T-helper 1 cell treated with Interleukin-12 subunit alpha and Interleukin-12 subunit beta and Interleukin-4 antibody, amounts not matched to agents 30 μg/mL and 1 μg/mL, for 36 hours (primary cell): ENCODE results near the gene GADL1.

ENCODE experiments used
- H3K27ac Mint-ChIP-seq: one replicate; pipeline ENCODE4 v1.8.0; 2021; ENCODE audit warnings: mild to moderate bottlenecking, mixed read lengths
- H3K27me3 Mint-ChIP-seq: one replicate; pipeline ENCODE4 v1.8.0; 2021; ENCODE audit warnings: low read depth, mixed read lengths
- H3K36me3 Mint-ChIP-seq: one replicate; pipeline ENCODE4 v1.8.0; 2021; ENCODE audit warnings: low read depth, mixed read lengths
- H3K4me1 Mint-ChIP-seq: one replicate; pipeline ENCODE4 v1.8.0; 2021; ENCODE audit warnings: low read depth, mixed read lengths
- H3K4me3 Mint-ChIP-seq: one replicate; pipeline ENCODE4 v1.8.0; 2021; ENCODE audit warnings: mild to moderate bottlenecking, moderate library complexity, mixed read lengths
- H3K9me3 Mint-ChIP-seq: one replicate; pipeline ENCODE4 v1.8.0; 2021; ENCODE audit warnings: mixed read lengths

The GADL1 gene

GRCh38 chr3:30811151-30811795 lies 83.2 kb downstream of the GADL1 start:
- Mint-ChIP-seq H3K36me3 (no peaks in the 10 kb centered on the region), H3K4me1 (peaks cover 2% of the 10 kb centered on the region), H3K27ac (no peak overlapping the region), H3K27me3 (peaks cover 4% of the 10 kb centered on the region), H3K9me3 (no peaks in the 10 kb centered on the region), H3K4me3 (no peak overlapping the region)

DNA sequence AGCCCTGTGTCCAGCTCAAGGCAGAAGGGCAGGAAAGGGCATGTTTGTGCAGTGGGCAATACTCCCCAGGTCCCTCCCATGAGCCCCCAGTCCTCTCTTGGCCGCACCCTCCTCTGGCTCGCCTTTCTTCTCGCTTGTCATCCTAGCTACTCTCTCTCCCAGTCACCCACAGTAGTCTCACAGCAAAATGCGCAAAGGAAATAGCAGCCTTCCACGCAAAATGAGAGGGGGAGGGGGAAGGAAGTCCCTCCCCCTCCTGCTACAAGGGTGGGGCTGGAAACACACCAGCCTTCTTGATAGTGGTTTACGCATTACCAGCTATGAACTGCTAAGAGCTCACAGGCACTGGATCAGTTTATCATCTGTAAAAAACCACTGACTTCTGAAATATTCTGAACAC lies 83.8 kb downstream of the GADL1 start:
- Mint-ChIP-seq H3K36me3 (no peaks in the 10 kb centered on the region), H3K4me1 (peaks cover 2% of the 10 kb centered on the region), H3K9me3 (no peaks in the 10 kb centered on the region), H3K27me3 (peaks cover 4% of the 10 kb centered on the region), H3K4me3 (no peak overlapping the region), H3K27ac (no peak overlapping the region)

DNA sequence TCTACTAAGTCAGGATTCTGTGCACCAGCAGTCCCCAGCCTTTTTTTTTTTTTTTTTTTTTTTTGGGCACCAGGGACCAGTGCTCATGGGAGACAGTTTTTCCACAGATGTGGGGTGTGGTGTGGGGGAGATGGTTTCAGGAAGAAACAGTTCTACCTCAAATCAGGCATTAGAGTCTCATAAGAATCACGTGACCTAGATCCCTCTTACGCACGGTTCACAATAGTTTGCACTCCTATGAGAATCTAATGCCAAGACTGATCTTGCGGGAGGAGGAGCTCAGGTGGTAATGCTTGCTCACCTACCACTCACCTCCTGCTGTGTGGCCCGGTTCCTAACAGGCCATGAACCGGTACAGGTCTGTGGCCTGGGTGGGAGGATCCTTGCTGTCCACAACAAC lies 88.8 kb downstream of the GADL1 start:
- Mint-ChIP-seq H3K27ac (no peak overlapping the region), H3K27me3 (peaks cover 4% of the 10 kb centered on the region), H3K9me3 (no peaks in the 10 kb centered on the region), H3K36me3 (no peaks in the 10 kb centered on the region), H3K4me3 (no peak overlapping the region), H3K4me1 (peaks cover 1% of the 10 kb centered on the region)

DNA sequence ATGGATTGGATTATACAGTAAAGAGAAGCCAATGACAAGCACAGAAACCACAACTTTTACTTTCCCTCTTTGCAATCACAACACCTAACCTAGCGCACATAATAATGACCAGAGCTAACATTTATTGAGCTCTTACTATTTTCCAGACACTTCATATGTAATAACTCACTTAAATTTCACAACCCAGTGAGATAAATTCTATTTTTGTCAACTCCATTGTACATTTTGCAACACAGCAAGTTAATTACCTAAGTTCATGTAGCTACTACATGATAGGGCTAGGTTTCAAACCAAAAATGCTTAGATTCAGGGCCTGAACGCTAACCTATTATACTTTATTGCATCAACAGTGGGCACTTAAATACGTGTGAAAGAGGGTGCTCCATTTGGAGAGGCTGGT lies 89.5 kb downstream of the GADL1 start:
- H3K4me3 Mint-ChIP-seq: no peak overlapping the region
- no peaks in the 10 kb centered on the region for H3K9me3 Mint-ChIP-seq
- H3K4me1 Mint-ChIP-seq: no peaks in the 10 kb centered on the region
- H3K27me3 Mint-ChIP-seq: peaks cover 4% of the 10 kb centered on the region
- H3K36me3 Mint-ChIP-seq: no peaks in the 10 kb centered on the region
- no peak overlapping the region for H3K27ac Mint-ChIP-seq

GRCh38 chr3:30795176-30795575 lies 99.3 kb downstream of the GADL1 start:
- peaks cover 4% of the 10 kb centered on the region for H3K9me3 Mint-ChIP-seq
- no peaks in the 10 kb centered on the region for H3K4me1 Mint-ChIP-seq
- no peak overlapping the region for H3K4me3 Mint-ChIP-seq
- peaks cover 7% of the 10 kb centered on the region for H3K27me3 Mint-ChIP-seq
- H3K27ac Mint-ChIP-seq: no peak overlapping the region
- peaks cover 1% of the 10 kb centered on the region for H3K36me3 Mint-ChIP-seq

DNA sequence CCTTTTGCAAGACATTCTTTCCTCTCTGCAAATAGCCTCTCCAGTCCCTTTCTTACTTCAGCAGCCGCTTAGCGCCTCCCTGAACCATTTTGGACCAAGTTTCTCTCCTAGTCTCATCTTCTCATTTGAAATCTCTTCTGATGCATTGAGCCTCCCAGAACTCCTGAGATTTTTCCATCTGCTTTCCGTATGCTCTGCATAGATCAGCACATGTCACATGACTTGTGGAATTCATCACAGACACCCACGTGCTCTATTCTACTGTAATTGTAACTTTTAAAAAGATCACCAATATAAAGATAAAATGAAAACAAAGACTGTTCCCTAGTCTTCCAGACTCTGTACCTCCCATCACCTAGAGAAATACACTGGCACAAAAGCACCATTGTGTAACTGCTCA lies 100.7 kb downstream of the GADL1 start:
- Mint-ChIP-seq H3K4me1 (peaks cover 3% of the 10 kb centered on the region), H3K4me3 (no peak overlapping the region), H3K27ac (no peak overlapping the region), H3K36me3 (no peaks in the 10 kb centered on the region), H3K27me3 (peaks cover 11% of the 10 kb centered on the region), H3K9me3 (no peaks in the 10 kb centered on the region)

DNA sequence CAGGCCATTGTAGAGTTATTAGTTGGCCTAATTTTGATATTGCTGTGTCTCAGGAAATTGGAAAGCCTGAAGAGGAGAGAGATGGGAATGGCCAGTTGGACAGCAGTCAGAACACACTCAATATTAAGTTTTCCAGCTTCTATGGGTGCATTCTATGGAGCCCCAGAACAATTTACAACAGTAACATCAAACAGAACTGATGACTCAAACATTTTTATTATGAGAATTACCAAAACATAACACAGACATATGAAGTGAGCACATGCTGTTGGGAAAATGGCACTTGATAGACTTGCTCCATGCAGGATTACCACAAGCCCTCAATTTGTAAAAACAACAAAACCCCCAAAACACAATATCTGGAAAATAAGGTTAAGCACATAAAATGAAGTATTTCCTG lies 104.3 kb downstream of the GADL1 start:
- Mint-ChIP-seq H3K4me3 (no peak overlapping the region), H3K27ac (no peak overlapping the region), H3K36me3 (no peaks in the 10 kb centered on the region), H3K9me3 (no peaks in the 10 kb centered on the region), H3K4me1 (peaks cover 3% of the 10 kb centered on the region), H3K27me3 (peaks cover 11% of the 10 kb centered on the region)

- H3K27me3 Mint-ChIP-seq: peaks cover 14% of the 10 kb centered on the region
- H3K9me3 Mint-ChIP-seq: no peaks in the 10 kb centered on the region
- H3K4me1 Mint-ChIP-seq: peaks cover 3% of the 10 kb centered on the region
- no peaks in the 10 kb centered on the region for H3K36me3 Mint-ChIP-seq
- H3K27ac Mint-ChIP-seq: no peak overlapping the region
- H3K4me3 Mint-ChIP-seq: no peak overlapping the region
These were observed 108.1 kb downstream of the GADL1 start for GRCh38 chr3:30786365-30786764.

DNA sequence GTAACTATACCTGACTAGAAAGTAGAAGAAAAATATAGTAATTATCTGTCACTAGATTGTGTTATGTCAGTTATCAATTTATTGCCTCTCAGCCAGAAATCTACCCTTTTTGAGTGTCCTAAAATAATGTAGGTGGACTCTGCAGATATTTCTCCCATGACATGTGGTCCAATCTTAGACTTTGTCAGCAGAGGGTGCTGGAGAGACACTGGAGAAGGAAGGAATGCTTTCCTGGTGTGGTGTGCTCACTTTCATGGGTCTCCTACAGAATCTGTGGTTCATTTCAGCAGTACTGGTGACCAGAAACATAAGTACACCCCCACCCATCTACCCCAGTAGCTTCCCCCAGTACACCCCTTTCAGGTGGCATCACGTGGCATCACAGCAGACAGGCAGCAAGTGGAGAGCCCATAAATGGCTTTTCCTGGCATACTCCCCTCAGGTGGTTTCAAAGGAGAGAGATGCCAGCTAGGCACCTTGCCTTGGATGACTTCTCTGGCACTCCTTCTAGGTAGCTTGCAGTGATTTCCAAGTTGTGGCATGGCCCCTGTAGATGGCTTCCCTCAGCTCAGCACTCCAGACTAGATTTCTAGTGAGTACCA lies 114.7 kb downstream of the GADL1 start:
- no peaks in the 10 kb centered on the region for H3K36me3 Mint-ChIP-seq
- no peaks in the 10 kb centered on the region for H3K4me1 Mint-ChIP-seq
- peaks cover 15% of the 10 kb centered on the region for H3K27me3 Mint-ChIP-seq

GRCh38 chr3:30778933-30779332 lies 115.5 kb downstream of the GADL1 start:
- H3K36me3 Mint-ChIP-seq: no peaks in the 10 kb centered on the region
- H3K4me3 Mint-ChIP-seq: no peak overlapping the region
- peaks cover 15% of the 10 kb centered on the region for H3K27me3 Mint-ChIP-seq

More for the DNA sequence above, 114.7 kb downstream of the GADL1 start:
- no peak overlapping the region for H3K4me3 Mint-ChIP-seq
- no peak overlapping the region for H3K27ac Mint-ChIP-seq
- H3K9me3 Mint-ChIP-seq: no peaks in the 10 kb centered on the region

DNA sequence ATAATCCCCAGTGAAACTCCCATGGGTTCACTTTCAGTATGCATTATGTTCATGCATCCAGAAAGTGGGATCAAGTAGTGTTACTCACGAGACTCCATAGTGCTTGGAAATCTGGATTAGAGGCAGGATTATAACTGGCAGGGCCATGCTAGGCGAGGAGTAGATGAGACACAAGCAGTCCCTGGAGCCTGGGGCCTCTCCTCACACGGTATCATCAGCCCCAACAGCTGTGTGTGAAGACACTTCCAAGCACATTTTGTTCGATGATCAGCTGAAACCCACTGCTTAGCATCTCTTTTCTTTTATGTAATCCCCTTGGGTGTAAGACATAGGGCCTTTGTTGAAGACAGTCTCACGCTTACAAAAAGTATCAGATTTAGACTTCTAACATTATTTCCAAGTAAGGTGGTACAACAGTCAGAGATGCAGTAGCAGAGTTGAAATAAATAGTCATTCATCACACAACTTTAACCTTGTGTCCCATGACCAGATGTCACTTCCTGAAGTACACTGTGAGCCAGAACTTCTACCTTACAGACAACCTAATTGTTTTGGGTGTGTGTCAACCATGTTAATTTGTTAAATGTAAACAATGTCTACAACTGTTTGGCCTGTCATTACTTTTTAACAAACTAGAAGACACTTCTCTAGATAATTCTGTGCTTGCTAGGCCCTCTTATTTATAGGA lies 116.9 kb downstream of the GADL1 start:
- H3K36me3 Mint-ChIP-seq: no peaks in the 10 kb centered on the region
- H3K4me1 Mint-ChIP-seq: no peaks in the 10 kb centered on the region
- no peak overlapping the region for H3K27ac Mint-ChIP-seq
- H3K9me3 Mint-ChIP-seq: no peaks in the 10 kb centered on the region
- no peak overlapping the region for H3K4me3 Mint-ChIP-seq
- peaks cover 19% of the 10 kb centered on the region for H3K27me3 Mint-ChIP-seq

More at GRCh38 chr3:30778933-30779332, 115.5 kb downstream of the GADL1 start:
- Mint-ChIP-seq H3K27ac (no peak overlapping the region), H3K9me3 (no peaks in the 10 kb centered on the region), H3K4me1 (no peaks in the 10 kb centered on the region)

DNA sequence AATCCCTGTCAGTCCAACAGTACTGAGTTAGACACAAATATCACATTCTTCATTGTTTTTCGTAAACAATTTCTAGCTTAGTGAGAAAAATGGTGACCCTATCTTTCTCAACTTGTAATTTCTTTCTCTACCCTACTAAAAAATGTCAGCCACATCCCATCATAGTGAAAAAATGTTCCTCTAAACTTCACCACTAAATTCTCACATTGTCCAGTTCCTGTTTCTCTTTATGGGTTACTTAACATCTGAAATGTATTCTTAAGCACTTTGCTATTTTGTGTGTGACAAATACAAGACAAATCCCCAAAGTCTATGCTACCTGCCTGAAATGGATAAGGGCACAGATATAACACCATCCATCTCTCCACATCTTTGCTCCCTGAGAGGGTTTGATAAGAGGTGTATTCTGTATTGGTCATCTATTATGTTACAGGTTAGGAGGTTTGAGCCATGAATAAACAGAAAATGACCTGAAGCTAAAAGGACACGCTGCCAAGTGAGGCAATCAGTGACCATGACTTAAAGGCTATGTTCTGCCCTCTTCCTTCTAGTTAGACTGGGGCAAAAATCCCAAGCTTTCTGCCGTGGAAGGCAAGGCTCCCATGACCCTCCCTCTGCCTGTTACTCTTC lies 118.2 kb downstream of the GADL1 start:
- Mint-ChIP-seq H3K4me3 (no peak overlapping the region), H3K9me3 (no peaks in the 10 kb centered on the region), H3K27ac (no peak overlapping the region), H3K36me3 (no peaks in the 10 kb centered on the region), H3K4me1 (no peaks in the 10 kb centered on the region), H3K27me3 (peaks cover 21% of the 10 kb centered on the region)

DNA sequence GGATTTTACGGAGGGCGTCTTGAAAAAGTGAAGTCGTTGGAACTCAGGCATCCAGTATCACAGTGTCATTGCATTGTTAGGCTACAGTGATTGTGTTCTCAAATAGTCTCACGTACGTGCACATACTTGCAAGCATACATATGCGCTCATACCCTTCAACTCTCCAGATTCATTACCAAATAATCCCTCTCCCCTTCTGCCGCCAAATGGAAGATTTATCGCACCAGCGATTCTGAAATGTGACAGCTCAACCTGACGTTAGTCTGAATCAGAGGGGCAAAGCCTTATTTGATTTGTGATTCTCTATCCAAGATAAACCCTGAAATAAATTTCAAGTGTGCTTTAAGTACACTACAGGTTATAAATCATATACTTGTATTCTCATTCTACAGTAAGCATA lies 119.4 kb downstream of the GADL1 start:
- Mint-ChIP-seq H3K27ac (no peak overlapping the region), H3K36me3 (no peaks in the 10 kb centered on the region), H3K27me3 (peaks cover 23% of the 10 kb centered on the region), H3K4me3 (no peak overlapping the region), H3K4me1 (no peaks in the 10 kb centered on the region), H3K9me3 (no peaks in the 10 kb centered on the region)

DNA sequence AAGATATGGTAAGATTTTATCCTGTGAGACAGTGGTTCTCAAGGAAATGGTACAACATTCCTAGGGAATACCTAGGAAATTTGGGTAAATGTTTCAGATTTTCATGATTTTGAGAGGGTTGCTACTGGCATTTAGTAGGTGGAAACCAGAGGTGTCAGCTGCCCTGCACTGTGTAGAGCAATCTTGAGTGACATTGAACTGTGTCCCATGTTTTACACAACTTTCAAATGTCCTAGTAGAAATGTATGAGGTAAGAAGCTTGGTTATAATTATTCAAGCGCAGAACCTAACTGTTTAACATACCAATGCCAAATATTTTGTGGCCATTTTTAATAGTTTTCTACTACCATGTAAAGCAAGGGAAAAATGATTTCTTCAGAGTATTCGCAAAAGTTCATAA lies 120.4 kb downstream of the GADL1 start:
- Mint-ChIP-seq H3K4me3 (no peak overlapping the region), H3K9me3 (no peaks in the 10 kb centered on the region), H3K36me3 (no peaks in the 10 kb centered on the region), H3K27me3 (peaks cover 23% of the 10 kb centered on the region), H3K4me1 (no peaks in the 10 kb centered on the region), H3K27ac (no peak overlapping the region)

DNA sequence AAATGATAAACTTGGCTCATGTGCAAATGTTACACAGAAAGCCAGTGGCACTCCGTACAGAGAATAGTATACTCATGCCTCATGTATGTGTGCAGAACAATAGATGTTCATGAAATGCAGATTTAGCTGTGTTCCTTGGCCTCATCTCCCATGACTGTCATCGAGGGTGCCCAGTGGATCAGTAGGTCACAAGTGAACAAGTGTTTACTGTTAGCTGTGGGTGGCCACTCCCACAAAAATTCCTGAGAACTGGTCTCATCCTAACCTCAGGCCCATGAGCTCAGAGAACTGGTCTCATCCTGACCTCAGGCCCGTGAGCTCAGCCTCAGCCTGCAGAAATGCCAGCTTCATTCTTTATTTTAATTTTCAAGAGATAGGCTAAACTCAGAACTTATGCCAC lies 124.1 kb downstream of the GADL1 start:
- H3K27me3 Mint-ChIP-seq: peaks cover 30% of the 10 kb centered on the region
- no peaks in the 10 kb centered on the region for H3K4me1 Mint-ChIP-seq
- H3K9me3 Mint-ChIP-seq: no peaks in the 10 kb centered on the region
- H3K27ac Mint-ChIP-seq: no peak overlapping the region
- no peaks in the 10 kb centered on the region for H3K36me3 Mint-ChIP-seq
- H3K4me3 Mint-ChIP-seq: no peak overlapping the region
